Lower lobe of right lung (tissue), 2 donors: Measurements from ENCODE around the gene TRAFD1. TPM values are rescaled to one million over a fixed set of nuclear protein-coding genes. Genes with fewer than 3 reads are reported as not detected.

Experiments
- ATAC-seq, 2 donors: fragments of 200-7000 bp; cut with Tn5 transposase; one replicate each; pipeline ENCODE4 v1.9.1; 2020 to 2022; ENCODE audit warnings: mild to moderate bottlenecking in 2 of 2, moderate library complexity in 2 of 2
- DNase-seq: peaks from one replicate; pipeline ENCODE4 v3.0.0-alpha.2; 2020
- H3K27ac ChIP-seq: fragments of 200-600 bp; one replicate; pipeline ENCODE4 v1.8.0; 2022
- H3K27me3 ChIP-seq: fragments of 200-600 bp; one replicate; pipeline ENCODE4 v1.8.0; 2022; ENCODE audit warnings: low read depth
- H3K36me3 ChIP-seq: fragments of 200-600 bp; one replicate; pipeline ENCODE4 v1.8.0; 2022; ENCODE audit warnings: mild to moderate bottlenecking
- H3K4me1 ChIP-seq: fragments of 200-600 bp; one replicate; pipeline ENCODE4 v1.8.0; 2022
- H3K4me3 ChIP-seq: fragments of 200-600 bp; one replicate; pipeline ENCODE4 v1.8.0; 2022; ENCODE audit warnings: mild to moderate bottlenecking
- H3K9me3 ChIP-seq: fragments of 200-600 bp; one replicate; pipeline ENCODE4 v1.8.0; 2022
- intact Hi-C: fragments of 100-400 bp; cut with DNase I; formaldehyde crosslinking; loops from one replicate; pipeline ENCODE4 v1.11.0; 2022
- total RNA-seq: library from RNA; stranded (reverse); fragmentation: NEBNext Ultra II Directional; extraction: Animal tissue kit (Norgen Biotek cat#: 25700); gene quantifications from one replicate; pipeline ENCODE4 v1.2.1, GENCODE V29; 2021
- TF ChIP-seq, protein P1 (sequence below): fragments of 200-600 bp; IDR thresholded peaks from one replicate; pipeline ENCODE4 v1.8.0; 2022; ENCODE audit warnings: antibody characterized with exemption, mild to moderate bottlenecking
- donor health status: DM: no; HTN: yes; CAD: no; lungs with severe emphysema.

TRAFD1 gene
- total RNA-seq, 1 donor from 2014 or later: 42.5 TPM

DNA sequence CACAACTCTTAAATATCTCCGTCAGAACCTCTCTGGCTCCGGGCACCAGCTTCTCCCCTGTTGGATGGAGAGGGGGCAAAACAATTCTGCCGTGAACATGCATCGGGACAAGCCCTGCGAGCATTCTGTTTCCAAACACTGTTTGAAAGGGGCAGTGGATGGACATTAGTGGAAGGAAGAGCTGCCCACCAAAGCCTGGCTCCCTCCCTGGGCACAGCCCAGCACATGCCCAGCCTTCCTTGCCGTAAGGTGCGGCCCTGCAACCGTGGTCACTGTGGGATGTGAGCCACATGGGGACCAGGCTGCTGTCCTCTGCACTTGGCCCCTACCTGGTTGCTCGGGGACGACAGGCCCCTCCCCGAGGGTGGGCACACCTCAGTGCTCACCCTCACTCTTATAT lies 54.0 kb downstream of the TRAFD1 start:
- intact Hi-C loops: no loop called here
- DNase-seq: no peak

DNA sequence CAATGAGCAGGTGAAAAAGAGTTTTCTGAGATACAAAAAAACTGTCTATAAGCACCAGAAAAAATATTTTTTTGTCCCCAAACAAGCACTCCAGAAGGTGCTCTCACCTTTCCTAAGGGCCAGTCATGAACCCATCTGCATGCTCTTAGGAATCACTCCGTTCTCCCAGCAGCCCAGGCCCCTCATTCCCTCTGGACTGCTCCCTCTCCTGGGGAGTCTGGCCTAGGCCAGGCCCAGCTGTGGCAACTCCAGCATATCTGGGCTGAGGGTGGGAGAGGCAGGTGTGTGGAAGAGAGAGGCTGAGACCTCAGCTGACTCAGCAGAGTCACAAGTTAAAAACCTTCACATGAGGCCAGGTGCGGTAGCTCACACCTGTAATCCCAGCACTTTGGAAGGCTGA lies 54.6 kb downstream of the TRAFD1 start:
- H3K9me3 ChIP-seq: no peaks in the 10 kb centered on the region
- no peak for DNase-seq
- ATAC-seq: no peak
- no peak overlapping the region for H3K27ac ChIP-seq
- H3K4me1 ChIP-seq: peaks cover 4% of the 10 kb centered on the region
- peaks cover 93% of the 10 kb centered on the region for H3K36me3 ChIP-seq
- TF ChIP-seq, protein P1, sequence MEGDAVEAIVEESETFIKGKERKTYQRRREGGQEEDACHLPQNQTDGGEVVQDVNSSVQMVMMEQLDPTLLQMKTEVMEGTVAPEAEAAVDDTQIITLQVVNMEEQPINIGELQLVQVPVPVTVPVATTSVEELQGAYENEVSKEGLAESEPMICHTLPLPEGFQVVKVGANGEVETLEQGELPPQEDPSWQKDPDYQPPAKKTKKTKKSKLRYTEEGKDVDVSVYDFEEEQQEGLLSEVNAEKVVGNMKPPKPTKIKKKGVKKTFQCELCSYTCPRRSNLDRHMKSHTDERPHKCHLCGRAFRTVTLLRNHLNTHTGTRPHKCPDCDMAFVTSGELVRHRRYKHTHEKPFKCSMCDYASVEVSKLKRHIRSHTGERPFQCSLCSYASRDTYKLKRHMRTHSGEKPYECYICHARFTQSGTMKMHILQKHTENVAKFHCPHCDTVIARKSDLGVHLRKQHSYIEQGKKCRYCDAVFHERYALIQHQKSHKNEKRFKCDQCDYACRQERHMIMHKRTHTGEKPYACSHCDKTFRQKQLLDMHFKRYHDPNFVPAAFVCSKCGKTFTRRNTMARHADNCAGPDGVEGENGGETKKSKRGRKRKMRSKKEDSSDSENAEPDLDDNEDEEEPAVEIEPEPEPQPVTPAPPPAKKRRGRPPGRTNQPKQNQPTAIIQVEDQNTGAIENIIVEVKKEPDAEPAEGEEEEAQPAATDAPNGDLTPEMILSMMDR: no peak
- intact Hi-C loops: no loop called here
- H3K4me3 ChIP-seq: no peak overlapping the region
- H3K27me3 ChIP-seq: no peaks in the 10 kb centered on the region

More for the DNA sequence above, 54.0 kb downstream of the TRAFD1 start:
- H3K27ac ChIP-seq: no peak overlapping the region
- no peaks in the 10 kb centered on the region for H3K9me3 ChIP-seq
- TF ChIP-seq, protein P1: no peak
- ATAC-seq: no peak
- H3K4me3 ChIP-seq: no peak overlapping the region
- H3K4me1 ChIP-seq: peaks cover 4% of the 10 kb centered on the region
- H3K36me3 ChIP-seq: peaks cover 93% of the 10 kb centered on the region
- no peaks in the 10 kb centered on the region for H3K27me3 ChIP-seq

DNA sequence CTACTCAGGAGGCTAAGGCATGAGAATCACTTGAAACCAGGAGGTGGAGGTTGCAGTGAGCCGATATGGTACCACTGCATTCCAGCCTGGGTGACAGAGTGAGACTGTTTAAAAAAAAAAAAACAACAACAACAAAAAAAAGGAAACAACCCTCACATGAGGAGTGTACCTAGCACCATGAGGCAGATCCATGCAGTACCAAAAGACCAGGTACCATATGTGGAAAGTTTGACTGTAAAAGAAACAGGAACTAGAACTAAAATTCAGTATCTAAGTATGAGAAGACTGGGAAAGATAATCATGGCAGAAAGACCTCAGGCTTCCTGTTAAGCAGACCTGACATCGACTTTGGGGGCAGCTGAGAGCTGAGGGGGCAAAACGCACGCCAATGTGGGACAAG lies 55.1 kb downstream of the TRAFD1 start:
- H3K27ac ChIP-seq: no peak overlapping the region
- TF ChIP-seq, protein P1: no peak
- no peak overlapping the region for H3K4me3 ChIP-seq
- no peak for ATAC-seq
- peaks cover 93% of the 10 kb centered on the region for H3K36me3 ChIP-seq
- intact Hi-C loops: no loop called here
- DNase-seq: no peak
- peaks cover 4% of the 10 kb centered on the region for H3K4me1 ChIP-seq
- H3K27me3 ChIP-seq: no peaks in the 10 kb centered on the region
- H3K9me3 ChIP-seq: no peaks in the 10 kb centered on the region

DNA sequence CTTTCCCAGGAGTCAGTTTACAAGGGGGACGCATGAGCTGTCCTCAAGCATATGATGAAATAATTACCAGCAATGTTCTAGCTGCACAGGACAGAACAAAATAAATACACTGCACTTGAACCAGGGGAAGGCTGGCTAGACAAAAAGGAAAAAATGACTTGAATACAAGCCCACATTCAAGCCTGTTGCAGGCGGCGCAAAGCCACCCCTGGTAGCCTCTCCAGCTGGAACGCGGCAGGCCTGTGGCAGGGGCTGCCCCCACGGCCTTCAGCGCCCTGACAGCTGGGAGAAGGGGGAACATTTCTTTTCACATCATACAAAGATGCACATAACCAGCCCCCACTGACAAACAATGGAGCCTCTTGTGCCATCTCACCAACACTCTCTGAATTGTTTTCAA lies 57.1 kb downstream of the TRAFD1 start:
- DNase-seq: no peak
- no peak overlapping the region for H3K27ac ChIP-seq
- intact Hi-C loops: no loop called here
- no peak overlapping the region for H3K4me3 ChIP-seq
- ATAC-seq: peak; percentile 48 to 56
- no peaks in the 10 kb centered on the region for H3K27me3 ChIP-seq
- H3K9me3 ChIP-seq: no peaks in the 10 kb centered on the region
- peaks cover 4% of the 10 kb centered on the region for H3K4me1 ChIP-seq
- TF ChIP-seq, protein P1: no peak
- H3K36me3 ChIP-seq: peaks cover 90% of the 10 kb centered on the region

DNA sequence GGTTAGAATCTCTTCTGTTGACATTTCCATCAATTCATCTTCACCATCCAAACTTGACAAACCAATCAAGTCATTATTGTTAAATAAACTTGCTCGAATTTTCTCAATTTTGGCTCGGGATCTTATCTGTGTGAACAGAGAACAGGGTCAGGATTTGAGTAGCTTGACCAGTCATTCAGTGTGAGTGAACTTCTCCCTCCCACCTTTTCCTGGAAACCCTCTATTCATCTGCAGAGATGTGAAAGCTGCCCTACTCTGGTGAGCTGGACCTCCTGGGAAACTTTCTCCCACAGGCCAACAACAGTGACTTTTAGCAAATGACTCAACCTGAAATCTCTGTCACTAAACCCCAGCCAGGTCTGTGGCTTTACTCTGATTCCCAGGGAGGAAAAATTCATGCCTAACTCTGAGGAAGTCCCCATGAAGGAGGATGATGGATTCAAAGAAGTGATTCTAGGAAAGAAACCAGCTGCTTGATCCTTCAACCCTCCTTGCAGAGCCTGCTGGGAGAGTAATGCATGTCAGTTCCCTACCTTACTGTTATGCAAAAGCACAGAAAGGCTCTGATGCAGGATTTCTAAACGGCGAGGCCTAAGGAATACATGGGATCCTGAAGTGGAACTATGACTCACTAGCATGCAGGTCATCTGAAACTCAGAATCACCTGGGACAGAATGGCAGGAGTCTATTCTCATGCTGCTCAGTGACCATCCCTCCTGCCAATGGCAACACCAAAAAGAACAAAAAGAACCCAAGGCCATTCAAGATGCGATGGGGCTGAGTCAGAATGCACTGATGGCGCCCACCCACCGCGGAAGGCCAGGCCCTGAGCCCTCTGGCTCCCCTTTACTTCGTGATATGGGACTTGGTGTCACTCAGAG lies 58.0 kb downstream of the TRAFD1 start:
- DNase-seq: no peak
- H3K27ac ChIP-seq: no peak overlapping the region
- no peaks in the 10 kb centered on the region for H3K9me3 ChIP-seq
- H3K36me3 ChIP-seq: peaks cover 87% of the 10 kb centered on the region
- intact Hi-C loops: no loop called here
- TF ChIP-seq, protein P1: no peak
- ATAC-seq: no peak
- H3K4me1 ChIP-seq: peaks cover 4% of the 10 kb centered on the region
- H3K27me3 ChIP-seq: no peaks in the 10 kb centered on the region
- no peak overlapping the region for H3K4me3 ChIP-seq
